ENCODE results near the gene IPO13. TPM values are rescaled to one million over a fixed set of nuclear protein-coding genes. Genes with fewer than 3 reads are reported as not detected.

IPO13 gene
- total RNA-seq, 1 donor from 2014 or later = 53.2 TPM

- peaks cover 8% of the 10 kb centered on the region for H3K9me3 Mint-ChIP-seq (ENCODE audit: unreplicated experiment)
- peak within 1 kb of the TSS; percentile 20 for H3K27ac Mint-ChIP-seq (ENCODE audit: unreplicated experiment)
- DNase-seq = no peak
- H3K27me3 Mint-ChIP-seq (ENCODE audit: unreplicated experiment) = peaks cover 17% of the 10 kb centered on the region
- peaks cover 17% of the 10 kb centered on the region for H3K4me1 Mint-ChIP-seq (ENCODE audit: low read depth, unreplicated experiment)
- peak within 1 kb of the TSS; percentile 60 for H3K4me3 Mint-ChIP-seq (ENCODE audit: unreplicated experiment)
- peaks cover 7% of the 10 kb centered on the region for H3K36me3 Mint-ChIP-seq (ENCODE audit: unreplicated experiment)
- no peak for TF ChIP-seq CTCF (IDR thresholded peaks at IDR 0.05; ENCODE audit: partially characterized antibody, unreplicated experiment)
Measured at GRCh38 chr1:43933386-43934100, 13.2 kb upstream of the IPO13 start, which contains the start of gene ARTN. Gene ARTN, plus strand, starts transcription at chr1:43933801. Its CDS starts 1,856 bp downstream, at chr1:43935657.

GRCh38 chr1:43934101-43934985 lies 12.4 kb upstream of the IPO13 start:
- Mint-ChIP-seq H3K27ac (ENCODE audit: unreplicated experiment) (no peak overlapping the region), H3K4me3 (ENCODE audit: unreplicated experiment) (peak overlapping the region; percentile 20), H3K4me1 (ENCODE audit: low read depth, unreplicated experiment) (peaks cover 19% of the 10 kb centered on the region), H3K9me3 (ENCODE audit: unreplicated experiment) (peaks cover 8% of the 10 kb centered on the region), H3K27me3 (ENCODE audit: unreplicated experiment) (peaks cover 17% of the 10 kb centered on the region), H3K36me3 (ENCODE audit: unreplicated experiment) (peaks cover 7% of the 10 kb centered on the region)
- DNase-seq = peak; percentile 83
- TF ChIP-seq CTCF (IDR thresholded peaks at IDR 0.05; ENCODE audit: partially characterized antibody, unreplicated experiment) = peak; percentile 93

GRCh38 chr1:43934986-43935324 lies 11.8 kb upstream of the IPO13 start:
- Mint-ChIP-seq H3K27ac (ENCODE audit: unreplicated experiment) (no peak overlapping the region), H3K4me1 (ENCODE audit: low read depth, unreplicated experiment) (peaks cover 19% of the 10 kb centered on the region), H3K36me3 (ENCODE audit: unreplicated experiment) (peaks cover 12% of the 10 kb centered on the region), H3K9me3 (ENCODE audit: unreplicated experiment) (peaks cover 8% of the 10 kb centered on the region), H3K27me3 (ENCODE audit: unreplicated experiment) (peaks cover 21% of the 10 kb centered on the region), H3K4me3 (ENCODE audit: unreplicated experiment) (no peak overlapping the region)
- no peak for DNase-seq
- peak; percentile 45 for TF ChIP-seq CTCF (IDR thresholded peaks at IDR 0.05; ENCODE audit: partially characterized antibody, unreplicated experiment)

GRCh38 chr1:43935711-43936427 lies 10.9 kb upstream of the IPO13 start:
- peaks cover 8% of the 10 kb centered on the region for H3K9me3 Mint-ChIP-seq (ENCODE audit: unreplicated experiment)
- TF ChIP-seq CTCF (IDR thresholded peaks at IDR 0.05; ENCODE audit: partially characterized antibody, unreplicated experiment) = no peak
- H3K4me3 Mint-ChIP-seq (ENCODE audit: unreplicated experiment) = peak overlapping the region; percentile 15
- peaks cover 12% of the 10 kb centered on the region for H3K36me3 Mint-ChIP-seq (ENCODE audit: unreplicated experiment)
- H3K27me3 Mint-ChIP-seq (ENCODE audit: unreplicated experiment) = peaks cover 21% of the 10 kb centered on the region
- no peak overlapping the region for H3K27ac Mint-ChIP-seq (ENCODE audit: unreplicated experiment)
- no peak for DNase-seq
- H3K4me1 Mint-ChIP-seq (ENCODE audit: low read depth, unreplicated experiment) = peaks cover 19% of the 10 kb centered on the region
